Keratinocyte (primary cell): Measurements from ENCODE around the gene CCNO. TPM values are rescaled to one million over a fixed set of nuclear protein-coding genes. Genes with fewer than 3 reads are reported as not detected.

Experiments used
- DNase-seq: peaks from one replicate; pipeline ENCODE4 v3.0.0-alpha.2; 2011; ENCODE audit warnings: low read depth, missing footprints, low spot score
- FAIRE-seq: peaks from 2 replicates; lab custom pipeline; 2011; peaks lifted over from hg19 to GRCh38; lab: Jason Lieb, UNC
- H2AFZ ChIP-seq: 2 replicates; pipeline ENCODE4 v1.6.0; 2012; ENCODE audit warnings: low read length, control low read depth, inconsistent platforms; ENCODE audit not compliant: control insufficient read depth
- H3K27ac ChIP-seq: 2 replicates; pipeline ENCODE4 v1.5.1; 2011; ENCODE audit warnings: low read length; ENCODE audit not compliant: control insufficient read depth, insufficient read depth
- H3K27me3 ChIP-seq: 3 replicates; pipeline ENCODE4 v1.6.0; 2011; ENCODE audit warnings: low read length; ENCODE audit not compliant: control insufficient read depth, insufficient read depth; ENCODE audit errors: extremely low read depth
- H3K36me3 ChIP-seq, 2 experiments: 2 replicates in 1 of 2; 3 replicates in 1 of 2; pipeline ENCODE4 v1.5.1; 2011; ENCODE audit warnings: low read length in 2 of 2, mild to moderate bottlenecking in 1 of 2; ENCODE audit not compliant: control insufficient read depth in 2 of 2, insufficient read depth in 2 of 2; ENCODE audit errors: extremely low read depth in 1 of 2
- H3K4me1 ChIP-seq: 3 replicates; pipeline ENCODE4 v1.5.1; 2011; ENCODE audit warnings: low read length; ENCODE audit not compliant: control insufficient read depth, insufficient read depth; ENCODE audit errors: extremely low read depth
- H3K4me2 ChIP-seq: 3 replicates; pipeline ENCODE4 v1.6.0; 2011; ENCODE audit warnings: low read depth, low read length; ENCODE audit not compliant: control insufficient read depth, insufficient read depth; ENCODE audit errors: extremely low read depth
- H3K4me3 ChIP-seq, 3 experiments: fragments of 200-600 bp in 1 of 3; sonication (generic) in 1 of 3; 2 replicates in 2 of 3; 3 replicates in 1 of 3; pipeline ENCODE4 v1.5.1; 2011 to 2016; ENCODE audit warnings: low read length in 3 of 3, mild to moderate bottlenecking in 3 of 3, control low read depth in 2 of 3, inconsistent platforms in 1 of 3, low read depth in 1 of 3, mixed read lengths in 1 of 3, mixed run types in 1 of 3, moderate library complexity in 1 of 3; ENCODE audit not compliant: control insufficient read depth in 2 of 3, insufficient read depth in 2 of 3; ENCODE audit errors: extremely low read depth in 1 of 3
- H3K79me2 ChIP-seq: 2 replicates; pipeline ENCODE4 v1.6.0; 2012; ENCODE audit warnings: low read length; ENCODE audit not compliant: control insufficient read depth, insufficient read depth
- H3K9ac ChIP-seq: 3 replicates; pipeline ENCODE4 v1.6.0; 2011; ENCODE audit warnings: low read length; ENCODE audit not compliant: control insufficient read depth, insufficient read depth; ENCODE audit errors: extremely low read depth
- H3K9me1 ChIP-seq: 3 replicates; pipeline ENCODE4 v1.6.0; 2011; ENCODE audit warnings: low read length; ENCODE audit not compliant: control insufficient read depth, insufficient read depth; ENCODE audit errors: extremely low read depth
- H3K9me3 ChIP-seq: 2 replicates; pipeline ENCODE4 v1.5.1; 2012; ENCODE audit warnings: low read depth, low read length; ENCODE audit not compliant: control insufficient read depth
- H4K20me1 ChIP-seq: 3 replicates; pipeline ENCODE4 v1.6.0; 2011; ENCODE audit warnings: low read length; ENCODE audit not compliant: control insufficient read depth, insufficient read depth; ENCODE audit errors: extremely low read depth
- EZH2 ChIP-seq: IDR thresholded peaks from one replicate; pipeline ENCODE4 v1.6.1; 2012; ENCODE audit warnings: inconsistent platforms, mild to moderate bottlenecking, low read length, moderate library complexity
- dilution Hi-C: fragments of 300-500 bp; cut with MboI; formaldehyde crosslinking; loops from one replicate; pipeline ENCODE4 v1.7.0; 2020; ENCODE audit warnings: low sequenced_read_pairs; ENCODE audit not compliant: extremely low pct_ligation_motif_present
- polyA plus RNA-seq, 5 experiments: library from polyadenylated mRNA; depleted of rRNA in 3 of 5; stranded (reverse) in 3 of 5; stranded (forward) in 1 of 5; unstranded in 1 of 5; fragments of >200 nt; gene quantifications; 1 replicate in 1 of 5; 2 replicates in 3 of 5; 3 replicates in 1 of 5; pipeline versions ENCODE4 v1.2.1 to v1.2.3, GENCODE V29; 2011 to 2012; ENCODE audit warnings: missing spikeins in 2 of 5, low read depth in 1 of 5, low replicate concordance in 1 of 5
- TF ChIP-seq, protein P1 (sequence below), 3 experiments: IDR thresholded peaks in 1 of 3; conservative IDR thresholded peaks in 1 of 3; optimal IDR thresholded peaks in 1 of 3; 2 replicates in 2 of 3; 3 replicates in 1 of 3; pipeline versions ENCODE3 to v1.5.1; 2011; ENCODE audit warnings: low read length in 3 of 3, mild to moderate bottlenecking in 3 of 3, moderate library complexity in 2 of 3, control low read depth in 1 of 3, inconsistent platforms in 1 of 3; ENCODE audit not compliant: insufficient read depth in 2 of 3; ENCODE audit errors: extremely low read depth in 1 of 3

CCNO gene
- polyA plus RNA-seq, 1 donor (not counting 4 experiments of a cell fraction or from before 2014, with no cell fraction given), result 0.42 TPM

- Histone ChIP-seq H4K20me1 (no peaks in the 10 kb centered on the region), H3K27me3 (peaks cover 55% of the 10 kb centered on the region), H2AFZ (no peak overlapping the region), H3K4me3 (no peak overlapping the region), H3K36me3 (no peaks in the 10 kb centered on the region), H3K4me1 (peaks cover 2% of the 10 kb centered on the region), H3K9me3 (peaks cover 2% of the 10 kb centered on the region), H3K4me2 (no peak overlapping the region), H3K9me1 (no peaks in the 10 kb centered on the region), H3K9ac (no peak overlapping the region), H3K79me2 (no peaks in the 10 kb centered on the region), H3K27ac (no peak overlapping the region)
- dilution Hi-C loops, result no loop called here
- DNase-seq, result no peak
- FAIRE-seq, result no peak
- TF ChIP-seq, protein P1, sequence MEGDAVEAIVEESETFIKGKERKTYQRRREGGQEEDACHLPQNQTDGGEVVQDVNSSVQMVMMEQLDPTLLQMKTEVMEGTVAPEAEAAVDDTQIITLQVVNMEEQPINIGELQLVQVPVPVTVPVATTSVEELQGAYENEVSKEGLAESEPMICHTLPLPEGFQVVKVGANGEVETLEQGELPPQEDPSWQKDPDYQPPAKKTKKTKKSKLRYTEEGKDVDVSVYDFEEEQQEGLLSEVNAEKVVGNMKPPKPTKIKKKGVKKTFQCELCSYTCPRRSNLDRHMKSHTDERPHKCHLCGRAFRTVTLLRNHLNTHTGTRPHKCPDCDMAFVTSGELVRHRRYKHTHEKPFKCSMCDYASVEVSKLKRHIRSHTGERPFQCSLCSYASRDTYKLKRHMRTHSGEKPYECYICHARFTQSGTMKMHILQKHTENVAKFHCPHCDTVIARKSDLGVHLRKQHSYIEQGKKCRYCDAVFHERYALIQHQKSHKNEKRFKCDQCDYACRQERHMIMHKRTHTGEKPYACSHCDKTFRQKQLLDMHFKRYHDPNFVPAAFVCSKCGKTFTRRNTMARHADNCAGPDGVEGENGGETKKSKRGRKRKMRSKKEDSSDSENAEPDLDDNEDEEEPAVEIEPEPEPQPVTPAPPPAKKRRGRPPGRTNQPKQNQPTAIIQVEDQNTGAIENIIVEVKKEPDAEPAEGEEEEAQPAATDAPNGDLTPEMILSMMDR (optimal IDR thresholded peaks at IDR 0.05 in 1 of 3, IDR thresholded peaks at IDR 0.05 in 1 of 3, conservative IDR thresholded peaks at IDR 0.05 in 1 of 3; ENCODE audit: extremely low read depth in 1 of 3, insufficient read depth in 2 of 3, low read length in 3 of 3), result no peak
- TF ChIP-seq EZH2, result no peak
Observed at GRCh38 chr5:55225346-55225745, 8.1 kb downstream of the CCNO start.

DNA sequence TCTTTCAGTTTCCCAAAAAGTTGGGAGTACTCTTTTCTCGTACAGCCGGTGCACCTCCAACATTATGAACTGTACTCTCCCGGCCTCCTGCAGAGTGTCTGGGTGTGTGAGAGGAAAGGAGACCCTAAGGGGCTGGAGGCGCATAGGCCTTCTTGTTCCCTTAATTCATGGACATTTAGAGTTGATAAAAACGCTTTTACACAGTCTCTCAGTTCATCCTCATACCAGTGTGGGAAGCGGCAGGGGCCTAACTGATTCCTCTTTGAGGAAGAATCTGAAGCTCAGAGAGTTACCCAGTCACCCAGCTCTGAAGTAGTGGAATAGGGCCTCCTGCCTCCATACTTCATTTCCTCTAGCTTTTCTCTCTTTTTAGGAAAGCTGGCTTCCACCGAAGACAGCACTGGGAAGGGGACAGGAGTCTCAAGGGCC, 9.6 kb downstream of the CCNO start:
- TF ChIP-seq, protein P1 (optimal IDR thresholded peaks at IDR 0.05 in 1 of 3, IDR thresholded peaks at IDR 0.05 in 1 of 3, conservative IDR thresholded peaks at IDR 0.05 in 1 of 3; ENCODE audit: extremely low read depth in 1 of 3, insufficient read depth in 2 of 3, low read length in 3 of 3), result no peak
- TF ChIP-seq EZH2, result no peak
- Histone ChIP-seq H3K4me1 (peaks cover 5% of the 10 kb centered on the region), H3K9me3 (peaks cover 2% of the 10 kb centered on the region), H3K4me3 (no peak overlapping the region), H3K79me2 (no peaks in the 10 kb centered on the region), H3K9me1 (no peaks in the 10 kb centered on the region), H3K36me3 (no peaks in the 10 kb centered on the region), H3K27ac (no peak overlapping the region), H3K4me2 (no peak overlapping the region), H3K27me3 (peaks cover 51% of the 10 kb centered on the region), H2AFZ (no peak overlapping the region), H4K20me1 (no peaks in the 10 kb centered on the region), H3K9ac (no peak overlapping the region)
- no peak for DNase-seq
- dilution Hi-C loops, result no loop called here
- FAIRE-seq, result no peak
